H9 (cell line): ENCODE measurements around the gene RPL12. TPM values are rescaled to one million over a fixed set of nuclear protein-coding genes. Genes with fewer than 3 reads are reported as not detected.

Experiments used
- DNase-seq: peaks from one replicate; pipeline ENCODE4 v3.0.0-alpha.2; 2017
- H2AFZ ChIP-seq: one replicate; pipeline ENCODE4 v1.6.1; 2013; ENCODE audit warnings: mild to moderate bottlenecking, low read length, control low read depth, moderate library complexity
- H2AK5ac ChIP-seq: 2 replicates; pipeline ENCODE4 v1.6.1; 2013; ENCODE audit warnings: low read length, control low read depth, mixed read lengths; ENCODE audit not compliant: insufficient read length
- H2BK120ac ChIP-seq: one replicate; pipeline ENCODE4 v1.6.1; 2013; ENCODE audit warnings: low read depth, mild to moderate bottlenecking, low read length, control low read depth, inconsistent platforms; ENCODE audit not compliant: poor library complexity, severe bottlenecking
- H2BK12ac ChIP-seq: 2 replicates; pipeline ENCODE4 v1.6.1; 2013; ENCODE audit warnings: low read length, control low read depth, mixed read lengths, low read depth; ENCODE audit not compliant: insufficient read length
- H2BK15ac ChIP-seq: 2 replicates; pipeline ENCODE4 v1.6.1; 2013; ENCODE audit warnings: low read depth, low read length, control low read depth
- H2BK20ac ChIP-seq: one replicate; pipeline ENCODE4 v1.6.1; 2013; ENCODE audit warnings: low read depth, mild to moderate bottlenecking, low read length, control low read depth, inconsistent platforms; ENCODE audit not compliant: poor library complexity, severe bottlenecking
- H2BK5ac ChIP-seq: 2 replicates; pipeline ENCODE4 v1.6.1; 2013; ENCODE audit warnings: low read length, control low read depth, mixed read lengths; ENCODE audit not compliant: insufficient read length
- H3K14ac ChIP-seq: 2 replicates; pipeline ENCODE4 v1.6.1; 2013; ENCODE audit warnings: low read length, control low read depth; ENCODE audit not compliant: insufficient read depth
- H3K18ac ChIP-seq: 2 replicates; pipeline ENCODE4 v1.6.1; 2013; ENCODE audit warnings: low read depth, mild to moderate bottlenecking, mixed read lengths, low read length, control low read depth; ENCODE audit not compliant: insufficient read length
- H3K23ac ChIP-seq: 2 replicates; pipeline ENCODE4 v1.6.1; 2013; ENCODE audit warnings: low read length, control low read depth, mixed read lengths, low read depth; ENCODE audit not compliant: insufficient read length
- H3K23me2 ChIP-seq: 2 replicates; pipeline ENCODE4 v1.6.1; 2013; ENCODE audit warnings: low read depth, mild to moderate bottlenecking, mixed read lengths, low read length, control low read depth; ENCODE audit not compliant: insufficient read length, poor library complexity, severe bottlenecking
- H3K27ac ChIP-seq: 2 replicates; pipeline ENCODE4 v1.5.1; 2013; ENCODE audit warnings: low read length, control low read depth, mixed read lengths, low read depth; ENCODE audit not compliant: insufficient read length
- H3K27me3 ChIP-seq: 2 replicates; pipeline ENCODE4 v1.6.1; 2013; ENCODE audit warnings: low read length, control low read depth, inconsistent platforms; ENCODE audit not compliant: insufficient read depth
- H3K4ac ChIP-seq: 2 replicates; pipeline ENCODE4 v1.6.1; 2013; ENCODE audit warnings: low read depth, mild to moderate bottlenecking, control low read depth, inconsistent platforms, low read length, moderate library complexity
- H3K4me1 ChIP-seq: 2 replicates; pipeline ENCODE4 v1.6.1; 2013; ENCODE audit warnings: low read length, control low read depth, inconsistent platforms; ENCODE audit not compliant: insufficient read depth
- H3K4me2 ChIP-seq: 2 replicates; pipeline ENCODE4 v1.6.1; 2013; ENCODE audit warnings: low read length, control low read depth, mixed read lengths; ENCODE audit not compliant: insufficient read length, insufficient read depth
- H3K56ac ChIP-seq: 2 replicates; pipeline ENCODE4 v1.6.1; 2013; ENCODE audit warnings: low read depth, mild to moderate bottlenecking, mixed read lengths, low read length, control low read depth; ENCODE audit not compliant: insufficient read length
- H3K79me1 ChIP-seq: 2 replicates; pipeline ENCODE4 v1.6.1; 2013; ENCODE audit warnings: low read depth, mild to moderate bottlenecking, moderate library complexity, low read length, control low read depth, inconsistent platforms; ENCODE audit not compliant: insufficient read depth, poor library complexity, severe bottlenecking
- H3K79me2 ChIP-seq: 2 replicates; pipeline ENCODE4 v1.6.1; 2013; ENCODE audit warnings: low read length, control low read depth, inconsistent platforms; ENCODE audit not compliant: insufficient read depth
- H3K9ac ChIP-seq: 2 replicates; pipeline ENCODE4 v1.6.1; 2013; ENCODE audit warnings: low read length, control low read depth, mixed read lengths; ENCODE audit not compliant: insufficient read length; ENCODE audit errors: extremely low read depth
- H3K9me3 ChIP-seq: one replicate; pipeline ENCODE4 v1.6.1; 2013; ENCODE audit warnings: low read depth, low read length, inconsistent platforms; ENCODE audit not compliant: control insufficient read depth
- H3T11ph ChIP-seq: one replicate; pipeline ENCODE4 v1.6.1; 2013; ENCODE audit warnings: mild to moderate bottlenecking, low read length, control low read depth, inconsistent platforms
- H4K20me1 ChIP-seq: one replicate; pipeline ENCODE4 v1.6.1; 2013; ENCODE audit not compliant: control insufficient read depth, insufficient read length, insufficient read depth
- H4K5ac ChIP-seq: 2 replicates; pipeline ENCODE4 v1.6.1; 2013; ENCODE audit warnings: low read depth, mild to moderate bottlenecking, mixed read lengths, low read length, control low read depth; ENCODE audit not compliant: insufficient read length
- H4K8ac ChIP-seq: replicated peaks from 2 replicates; pipeline ENCODE4 v1.6.1; 2013; ENCODE audit warnings: low read length, control low read depth, mixed read lengths, low read depth; ENCODE audit not compliant: insufficient read length
- H4K91ac ChIP-seq: 2 replicates; pipeline ENCODE4 v1.6.1; 2013; ENCODE audit warnings: low read depth, mild to moderate bottlenecking, moderate library complexity, mixed read lengths, low read length, control low read depth; ENCODE audit not compliant: insufficient read length
- H3K27ac Mint-ChIP-seq, 3 experiments: 2 replicates in 2 of 3; 3 replicates in 1 of 3; pipeline ENCODE4 v1.8.0; 2020 to 2021; ENCODE audit warnings: mixed read lengths in 3 of 3, mild to moderate bottlenecking in 1 of 3, moderate library complexity in 1 of 3
- H3K27me3 Mint-ChIP-seq: 2 replicates; pipeline ENCODE4 v1.8.0; 2021; ENCODE audit warnings: low read depth, mild to moderate bottlenecking, moderate library complexity, mixed read lengths
- H3K36me3 Mint-ChIP-seq, 3 experiments: 2 replicates in 2 of 3; 3 replicates in 1 of 3; pipeline ENCODE4 v1.8.0; 2020 to 2021; ENCODE audit warnings: low read depth in 3 of 3, mixed read lengths in 3 of 3; ENCODE audit not compliant: insufficient read depth in 1 of 3
- H3K4me1 Mint-ChIP-seq, 2 experiments: 2 replicates each; pipeline ENCODE4 v1.8.0; 2020; ENCODE audit warnings: mixed read lengths in 2 of 2
- H3K4me3 Mint-ChIP-seq, 2 experiments: 2 replicates in 1 of 2; 3 replicates in 1 of 2; pipeline ENCODE4 v1.8.0; 2020 to 2021; ENCODE audit warnings: mild to moderate bottlenecking in 2 of 2, mixed read lengths in 2 of 2, moderate library complexity in 1 of 2
- H3K9me3 Mint-ChIP-seq, 2 experiments: 2 replicates in 1 of 2; 3 replicates in 1 of 2; pipeline ENCODE4 v1.8.0; 2020; ENCODE audit warnings: mild to moderate bottlenecking in 2 of 2, mixed read lengths in 2 of 2, moderate library complexity in 1 of 2
- CTCF ChIP-seq: fragments of 200-600 bp; sonication (generic); conservative IDR thresholded peaks from 3 replicates; pipeline ENCODE4 v1.8.0; 2021; ENCODE audit warnings: antibody characterized with exemption, mild to moderate bottlenecking
- WGBS: extraction: QIAGEN DNeasy Blood & Tissue Kit; methylation state at CpG from one replicate; pipeline ENCODE4 v1.1.7; 2013; ENCODE audit warnings: missing lambda C conversion rate, low lambda C conversion rate, mixed read lengths; ENCODE audit not compliant: insufficient read length; ENCODE audit errors: extremely low coverage; 5-methylcytosine and 5-hydroxymethylcytosine counted together
- total RNA-seq: library from RNA; stranded (reverse); gene quantifications from 2 replicates; pipeline ENCODE4 v1.2.1, GENCODE V29; 2021

RPL12 gene
- total RNA-seq, 1 experiment from 2014 or later = 1,710 TPM

GRCh38 chr9:127463382-127463781, 12.2 kb upstream of the RPL12 start:
- H3K79me1 ChIP-seq = no peaks in the 10 kb centered on the region
- no peaks in the 10 kb centered on the region for H3K23me2 ChIP-seq
- no peak for TF ChIP-seq CTCF
- no peak overlapping the region for H4K8ac ChIP-seq
- H2BK15ac ChIP-seq = no peak overlapping the region
- Mint-ChIP-seq H3K27ac (peak overlapping the region in 2 of 3 experiments; percentile 9 to 23; a peak in 1 of 7 replicates), H3K9me3 (no peaks in the 10 kb centered on the region), H3K4me3 (no peak overlapping the region), H3K4me1 (no peaks in the 10 kb centered on the region; a peak in 1 of 4 replicates), H3K27me3 (no peaks in the 10 kb centered on the region), H3K36me3 (peaks cover 20 to 60% (median 33%) of the 10 kb centered on the region in 3 experiments; a peak in 6 of 7 replicates)
- no peak overlapping the region for H3T11ph ChIP-seq
- no peak overlapping the region for H3K27ac ChIP-seq
- H3K4ac ChIP-seq = no peak overlapping the region
- H4K91ac ChIP-seq = no peak overlapping the region
- H2BK12ac ChIP-seq = no peak overlapping the region
- no peak overlapping the region for H4K5ac ChIP-seq
- H3K9ac ChIP-seq = no peak overlapping the region
- H2BK120ac ChIP-seq = no peak overlapping the region
- H3K4me1 ChIP-seq = no peaks in the 10 kb centered on the region
- H2AFZ ChIP-seq = no peak overlapping the region
- no peaks in the 10 kb centered on the region for H3K27me3 ChIP-seq
- no peaks in the 10 kb centered on the region for H3K9me3 ChIP-seq
- no CpG with 5 or more reads among the region's 3 CpGs for whole genome bisulfite sequencing
- no peak overlapping the region for H2BK20ac ChIP-seq
- no peak overlapping the region for H3K4me2 ChIP-seq
- no peak overlapping the region for H3K14ac ChIP-seq
- no peak overlapping the region for H2BK5ac ChIP-seq
- H3K79me2 ChIP-seq = no peaks in the 10 kb centered on the region
- no peak overlapping the region for H2AK5ac ChIP-seq
- H4K20me1 ChIP-seq = no peaks in the 10 kb centered on the region
- H3K23ac ChIP-seq = no peak overlapping the region
- no peak overlapping the region for H3K18ac ChIP-seq
- no peak for DNase-seq
- no peak overlapping the region for H3K56ac ChIP-seq
